Skeletal muscle satellite cell (primary cell): ENCODE data around the gene ANXA6.

Source experiments
- H3K27me3 ChIP-seq: 2 replicates; pipeline ENCODE4 v1.7.0; 2013; ENCODE audit warnings: low read length; ENCODE audit not compliant: control insufficient read depth, insufficient read depth
- H3K36me3 ChIP-seq: 2 replicates; pipeline ENCODE4 v1.7.0; 2013; ENCODE audit warnings: mild to moderate bottlenecking, control low read depth, low read length; ENCODE audit not compliant: insufficient read depth
- H3K4me1 ChIP-seq: 2 replicates; pipeline ENCODE4 v1.7.0; 2013; ENCODE audit warnings: low read length; ENCODE audit not compliant: control insufficient read depth, insufficient read depth
- H3K4me2 ChIP-seq: 2 replicates; pipeline ENCODE4 v1.7.0; 2013; ENCODE audit warnings: mild to moderate bottlenecking, low read length
- H3K4me3 ChIP-seq: 2 replicates; pipeline ENCODE4 v1.7.0; 2013; ENCODE audit warnings: low read length
- H3K9ac ChIP-seq: 2 replicates; pipeline ENCODE4 v1.7.0; 2013; ENCODE audit warnings: mild to moderate bottlenecking, low read depth, low read length, moderate library complexity
- H3K9me3 ChIP-seq: replicated peaks from 2 replicates; pipeline ENCODE4 v1.7.0; 2013; ENCODE audit warnings: mild to moderate bottlenecking, control low read depth, low read length

The ANXA6 gene

GRCh38 chr5:151106509-151106908 lies 51.1 kb downstream of the ANXA6 start:
- Histone ChIP-seq H3K9ac (no peak overlapping the region), H3K27me3 (no peaks in the 10 kb centered on the region), H3K36me3 (peaks cover 97% of the 10 kb centered on the region), H3K4me1 (peaks cover 22% of the 10 kb centered on the region), H3K9me3 (no peaks in the 10 kb centered on the region), H3K4me3 (no peak overlapping the region), H3K4me2 (no peak overlapping the region)

- Histone ChIP-seq H3K27me3 (no peaks in the 10 kb centered on the region), H3K9ac (no peak overlapping the region), H3K9me3 (no peaks in the 10 kb centered on the region), H3K4me1 (peaks cover 22% of the 10 kb centered on the region), H3K36me3 (peaks cover 97% of the 10 kb centered on the region), H3K4me2 (no peak overlapping the region), H3K4me3 (no peak overlapping the region)
Measured at GRCh38 chr5:151106043-151106442, 51.5 kb downstream of the ANXA6 start.

- no peaks in the 10 kb centered on the region for H3K9me3 ChIP-seq
- peaks cover 97% of the 10 kb centered on the region for H3K36me3 ChIP-seq
- peaks cover 22% of the 10 kb centered on the region for H3K4me1 ChIP-seq
- no peak overlapping the region for H3K4me2 ChIP-seq
- H3K27me3 ChIP-seq: no peaks in the 10 kb centered on the region
- no peak overlapping the region for H3K9ac ChIP-seq
- no peak overlapping the region for H3K4me3 ChIP-seq
Measured at GRCh38 chr5:151105561-151105960, 52.0 kb downstream of the ANXA6 start.

- Histone ChIP-seq H3K27me3 (no peaks in the 10 kb centered on the region), H3K36me3 (peaks cover 90% of the 10 kb centered on the region), H3K9me3 (no peaks in the 10 kb centered on the region), H3K9ac (peak overlapping the region; percentile 37), H3K4me2 (no peak overlapping the region), H3K4me1 (peaks cover 22% of the 10 kb centered on the region), H3K4me3 (no peak overlapping the region)
Measured at GRCh38 chr5:151104795-151105194, 52.8 kb downstream of the ANXA6 start.

- no peak overlapping the region for H3K9ac ChIP-seq
Measured at GRCh38 chr5:151101746-151102145, 55.8 kb downstream of the ANXA6 start.

GRCh38 chr5:151101151-151101550 lies 56.4 kb downstream of the ANXA6 start:
- no peak overlapping the region for H3K4me3 ChIP-seq
- no peaks in the 10 kb centered on the region for H3K9me3 ChIP-seq
- H3K36me3 ChIP-seq: peaks cover 64% of the 10 kb centered on the region
- H3K9ac ChIP-seq: no peak overlapping the region
- no peaks in the 10 kb centered on the region for H3K27me3 ChIP-seq
- peaks cover 14% of the 10 kb centered on the region for H3K4me1 ChIP-seq
- H3K4me2 ChIP-seq: no peak overlapping the region

More at GRCh38 chr5:151101746-151102145, 55.8 kb downstream of the ANXA6 start:
- no peak overlapping the region for H3K4me2 ChIP-seq
- peaks cover 70% of the 10 kb centered on the region for H3K36me3 ChIP-seq
- H3K4me1 ChIP-seq: peaks cover 15% of the 10 kb centered on the region
- no peak overlapping the region for H3K4me3 ChIP-seq
- no peaks in the 10 kb centered on the region for H3K27me3 ChIP-seq
- no peaks in the 10 kb centered on the region for H3K9me3 ChIP-seq

- Histone ChIP-seq H3K36me3 (peaks cover 59% of the 10 kb centered on the region), H3K9ac (no peak overlapping the region), H3K4me1 (peaks cover 19% of the 10 kb centered on the region), H3K4me3 (no peak overlapping the region), H3K4me2 (no peak overlapping the region), H3K27me3 (no peaks in the 10 kb centered on the region), H3K9me3 (no peaks in the 10 kb centered on the region)
Measured at GRCh38 chr5:151100681-151101080, 56.9 kb downstream of the ANXA6 start.

GRCh38 chr5:151098768-151099121 lies 58.8 kb downstream of the ANXA6 start:
- no peaks in the 10 kb centered on the region for H3K9me3 ChIP-seq
- H3K4me2 ChIP-seq: no peak overlapping the region
- no peak overlapping the region for H3K4me3 ChIP-seq
- no peak overlapping the region for H3K9ac ChIP-seq
- H3K27me3 ChIP-seq: no peaks in the 10 kb centered on the region
- peaks cover 26% of the 10 kb centered on the region for H3K4me1 ChIP-seq
- peaks cover 40% of the 10 kb centered on the region for H3K36me3 ChIP-seq

- H3K36me3 ChIP-seq: peaks cover 33% of the 10 kb centered on the region
- peaks cover 30% of the 10 kb centered on the region for H3K4me1 ChIP-seq
- no peak overlapping the region for H3K4me3 ChIP-seq
- H3K9me3 ChIP-seq: no peaks in the 10 kb centered on the region
- H3K4me2 ChIP-seq: no peak overlapping the region
- H3K27me3 ChIP-seq: no peaks in the 10 kb centered on the region
- H3K9ac ChIP-seq: no peak overlapping the region
Measured at GRCh38 chr5:151097820-151098767, 59.5 kb downstream of the ANXA6 start.

GRCh38 chr5:151097061-151097460 lies 60.5 kb downstream of the ANXA6 start:
- H3K27me3 ChIP-seq: no peaks in the 10 kb centered on the region
- peaks cover 38% of the 10 kb centered on the region for H3K4me1 ChIP-seq
- no peaks in the 10 kb centered on the region for H3K9me3 ChIP-seq
- peaks cover 25% of the 10 kb centered on the region for H3K36me3 ChIP-seq
- no peak overlapping the region for H3K4me2 ChIP-seq
- H3K9ac ChIP-seq: no peak overlapping the region
- H3K4me3 ChIP-seq: no peak overlapping the region

GRCh38 chr5:151096001-151096373 lies 61.6 kb downstream of the ANXA6 start:
- H3K4me3 ChIP-seq: no peak overlapping the region
- no peaks in the 10 kb centered on the region for H3K9me3 ChIP-seq
- peak overlapping the region; percentile 53 for H3K9ac ChIP-seq
- H3K4me1 ChIP-seq: peaks cover 45% of the 10 kb centered on the region
- no peaks in the 10 kb centered on the region for H3K27me3 ChIP-seq
- H3K4me2 ChIP-seq: no peak overlapping the region
- H3K36me3 ChIP-seq: peaks cover 14% of the 10 kb centered on the region
